Keratinocyte (primary cell): Measurements from ENCODE around the gene MYO1D. TPM values are rescaled to one million over a fixed set of nuclear protein-coding genes. Genes with fewer than 3 reads are reported as not detected.
A peak's percentile ranks its signal among the peaks of the same experiment; 100 is the strongest.

Source experiments
- DNase-seq: peaks from one replicate; pipeline ENCODE4 v3.0.0-alpha.2; 2011; ENCODE audit warnings: low read depth, missing footprints, low spot score
- FAIRE-seq: peaks from 2 replicates; lab custom pipeline; 2011; peaks lifted over from hg19 to GRCh38; lab: Jason Lieb, UNC
- H2AFZ ChIP-seq: 2 replicates; pipeline ENCODE4 v1.6.0; 2012; ENCODE audit warnings: low read length, control low read depth, inconsistent platforms; ENCODE audit not compliant: control insufficient read depth
- H3K27ac ChIP-seq: 2 replicates; pipeline ENCODE4 v1.5.1; 2011; ENCODE audit warnings: low read length; ENCODE audit not compliant: control insufficient read depth, insufficient read depth
- H3K27me3 ChIP-seq: 3 replicates; pipeline ENCODE4 v1.6.0; 2011; ENCODE audit warnings: low read length; ENCODE audit not compliant: control insufficient read depth, insufficient read depth; ENCODE audit errors: extremely low read depth
- H3K36me3 ChIP-seq, 2 experiments: 2 replicates in 1 of 2; 3 replicates in 1 of 2; pipeline ENCODE4 v1.5.1; 2011; ENCODE audit warnings: low read length in 2 of 2, mild to moderate bottlenecking in 1 of 2; ENCODE audit not compliant: control insufficient read depth in 2 of 2, insufficient read depth in 2 of 2; ENCODE audit errors: extremely low read depth in 1 of 2
- H3K4me1 ChIP-seq: 3 replicates; pipeline ENCODE4 v1.5.1; 2011; ENCODE audit warnings: low read length; ENCODE audit not compliant: control insufficient read depth, insufficient read depth; ENCODE audit errors: extremely low read depth
- H3K4me2 ChIP-seq: 3 replicates; pipeline ENCODE4 v1.6.0; 2011; ENCODE audit warnings: low read depth, low read length; ENCODE audit not compliant: control insufficient read depth, insufficient read depth; ENCODE audit errors: extremely low read depth
- H3K4me3 ChIP-seq, 3 experiments: fragments of 200-600 bp in 1 of 3; sonication (generic) in 1 of 3; 2 replicates in 2 of 3; 3 replicates in 1 of 3; pipeline ENCODE4 v1.5.1; 2011 to 2016; ENCODE audit warnings: low read length in 3 of 3, mild to moderate bottlenecking in 3 of 3, control low read depth in 2 of 3, inconsistent platforms in 1 of 3, low read depth in 1 of 3, mixed read lengths in 1 of 3, mixed run types in 1 of 3, moderate library complexity in 1 of 3; ENCODE audit not compliant: control insufficient read depth in 2 of 3, insufficient read depth in 2 of 3; ENCODE audit errors: extremely low read depth in 1 of 3
- H3K79me2 ChIP-seq: 2 replicates; pipeline ENCODE4 v1.6.0; 2012; ENCODE audit warnings: low read length; ENCODE audit not compliant: control insufficient read depth, insufficient read depth
- H3K9ac ChIP-seq: 3 replicates; pipeline ENCODE4 v1.6.0; 2011; ENCODE audit warnings: low read length; ENCODE audit not compliant: control insufficient read depth, insufficient read depth; ENCODE audit errors: extremely low read depth
- H3K9me1 ChIP-seq: 3 replicates; pipeline ENCODE4 v1.6.0; 2011; ENCODE audit warnings: low read length; ENCODE audit not compliant: control insufficient read depth, insufficient read depth; ENCODE audit errors: extremely low read depth
- H3K9me3 ChIP-seq: 2 replicates; pipeline ENCODE4 v1.5.1; 2012; ENCODE audit warnings: low read depth, low read length; ENCODE audit not compliant: control insufficient read depth
- H4K20me1 ChIP-seq: 3 replicates; pipeline ENCODE4 v1.6.0; 2011; ENCODE audit warnings: low read length; ENCODE audit not compliant: control insufficient read depth, insufficient read depth; ENCODE audit errors: extremely low read depth
- EZH2 ChIP-seq: IDR thresholded peaks from one replicate; pipeline ENCODE4 v1.6.1; 2012; ENCODE audit warnings: inconsistent platforms, mild to moderate bottlenecking, low read length, moderate library complexity
- dilution Hi-C: fragments of 300-500 bp; cut with MboI; formaldehyde crosslinking; loops from one replicate; pipeline ENCODE4 v1.7.0; 2020; ENCODE audit warnings: low sequenced_read_pairs; ENCODE audit not compliant: extremely low pct_ligation_motif_present
- polyA plus RNA-seq, 5 experiments: library from polyadenylated mRNA; depleted of rRNA in 3 of 5; stranded (reverse) in 3 of 5; stranded (forward) in 1 of 5; unstranded in 1 of 5; fragments of >200 nt; gene quantifications; 1 replicate in 1 of 5; 2 replicates in 3 of 5; 3 replicates in 1 of 5; pipeline versions ENCODE4 v1.2.1 to v1.2.3, GENCODE V29; 2011 to 2012; ENCODE audit warnings: missing spikeins in 2 of 5, low read depth in 1 of 5, low replicate concordance in 1 of 5
- TF ChIP-seq, protein P1 (sequence below), 3 experiments: IDR thresholded peaks in 1 of 3; conservative IDR thresholded peaks in 1 of 3; optimal IDR thresholded peaks in 1 of 3; 2 replicates in 2 of 3; 3 replicates in 1 of 3; pipeline versions ENCODE3 to v1.5.1; 2011; ENCODE audit warnings: low read length in 3 of 3, mild to moderate bottlenecking in 3 of 3, moderate library complexity in 2 of 3, control low read depth in 1 of 3, inconsistent platforms in 1 of 3; ENCODE audit not compliant: insufficient read depth in 2 of 3; ENCODE audit errors: extremely low read depth in 1 of 3

The MYO1D gene
- polyA plus RNA-seq, 1 donor (not counting 4 experiments of a cell fraction or from before 2014, with no cell fraction given): 33.7 TPM

DNA sequence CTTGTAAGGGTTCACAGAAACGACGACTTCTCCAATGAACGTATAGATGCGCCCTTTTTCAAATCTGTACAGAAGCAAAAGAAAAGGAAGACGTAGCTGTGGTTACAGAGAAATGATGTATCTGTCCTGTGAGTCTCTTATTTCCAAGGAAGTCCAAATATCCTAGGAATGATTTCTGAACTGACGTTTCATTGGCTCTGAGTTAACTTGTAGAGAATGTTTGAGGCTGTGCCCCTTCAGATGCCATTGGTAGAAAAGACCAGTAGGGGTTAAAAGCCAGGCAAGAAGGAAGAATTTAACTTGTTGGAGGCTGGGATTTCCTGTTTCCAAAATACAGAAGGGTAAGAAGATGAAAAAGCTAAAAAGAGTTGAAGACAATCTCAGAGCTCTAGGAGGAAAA lies 96.2 kb downstream of the MYO1D start:
- TF ChIP-seq, protein P1, sequence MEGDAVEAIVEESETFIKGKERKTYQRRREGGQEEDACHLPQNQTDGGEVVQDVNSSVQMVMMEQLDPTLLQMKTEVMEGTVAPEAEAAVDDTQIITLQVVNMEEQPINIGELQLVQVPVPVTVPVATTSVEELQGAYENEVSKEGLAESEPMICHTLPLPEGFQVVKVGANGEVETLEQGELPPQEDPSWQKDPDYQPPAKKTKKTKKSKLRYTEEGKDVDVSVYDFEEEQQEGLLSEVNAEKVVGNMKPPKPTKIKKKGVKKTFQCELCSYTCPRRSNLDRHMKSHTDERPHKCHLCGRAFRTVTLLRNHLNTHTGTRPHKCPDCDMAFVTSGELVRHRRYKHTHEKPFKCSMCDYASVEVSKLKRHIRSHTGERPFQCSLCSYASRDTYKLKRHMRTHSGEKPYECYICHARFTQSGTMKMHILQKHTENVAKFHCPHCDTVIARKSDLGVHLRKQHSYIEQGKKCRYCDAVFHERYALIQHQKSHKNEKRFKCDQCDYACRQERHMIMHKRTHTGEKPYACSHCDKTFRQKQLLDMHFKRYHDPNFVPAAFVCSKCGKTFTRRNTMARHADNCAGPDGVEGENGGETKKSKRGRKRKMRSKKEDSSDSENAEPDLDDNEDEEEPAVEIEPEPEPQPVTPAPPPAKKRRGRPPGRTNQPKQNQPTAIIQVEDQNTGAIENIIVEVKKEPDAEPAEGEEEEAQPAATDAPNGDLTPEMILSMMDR (optimal IDR thresholded peaks at IDR 0.05 in 1 of 3, IDR thresholded peaks at IDR 0.05 in 1 of 3, conservative IDR thresholded peaks at IDR 0.05 in 1 of 3; ENCODE audit: extremely low read depth in 1 of 3, insufficient read depth in 2 of 3, low read length in 3 of 3): no peak
- Histone ChIP-seq H4K20me1 (no peaks in the 10 kb centered on the region), H3K9me1 (no peaks in the 10 kb centered on the region), H3K9me3 (no peaks in the 10 kb centered on the region), H3K27ac (no peak overlapping the region), H3K4me3 (no peak overlapping the region), H2AFZ (no peak overlapping the region), H3K9ac (no peak overlapping the region), H3K36me3 (no peaks in the 10 kb centered on the region), H3K4me1 (no peaks in the 10 kb centered on the region), H3K79me2 (no peaks in the 10 kb centered on the region), H3K4me2 (no peak overlapping the region), H3K27me3 (no peaks in the 10 kb centered on the region)
- dilution Hi-C loops: loop anchor here (25.0 kb wide), 1 partner anchor 132 kb away; no protein-coding TSS in a partner anchor
- peak; percentile 34 for FAIRE-seq
- no peak for DNase-seq

DNA sequence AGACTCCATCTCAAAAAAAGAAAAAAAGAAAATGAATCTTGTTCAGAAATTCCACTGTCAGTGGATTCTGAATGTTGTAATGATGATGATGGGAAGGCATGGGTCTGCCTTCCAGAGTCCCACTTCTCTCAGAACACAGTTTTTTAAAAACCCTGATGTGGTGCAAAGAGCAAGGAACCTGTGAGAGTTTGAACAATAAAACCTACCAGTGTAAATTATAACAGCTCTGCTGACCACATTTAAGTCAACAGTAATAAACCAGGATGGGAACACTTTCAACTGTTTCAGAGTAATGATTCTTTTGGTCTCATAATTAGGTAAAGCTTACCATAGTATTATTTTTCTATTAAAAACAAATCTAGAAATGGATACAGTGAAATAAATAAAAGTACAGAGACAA lies 99.0 kb downstream of the MYO1D start:
- no peak overlapping the region for H3K27ac ChIP-seq
- no peaks in the 10 kb centered on the region for H3K79me2 ChIP-seq
- H3K4me1 ChIP-seq: no peaks in the 10 kb centered on the region
- dilution Hi-C loops: loop anchor here (25.0 kb wide), 1 partner anchor 134 kb away; no protein-coding TSS in a partner anchor
- no peaks in the 10 kb centered on the region for H4K20me1 ChIP-seq
- TF ChIP-seq, protein P1 (optimal IDR thresholded peaks at IDR 0.05 in 1 of 3, IDR thresholded peaks at IDR 0.05 in 1 of 3, conservative IDR thresholded peaks at IDR 0.05 in 1 of 3; ENCODE audit: extremely low read depth in 1 of 3, insufficient read depth in 2 of 3, low read length in 3 of 3): no peak
- no peak for TF ChIP-seq EZH2
- DNase-seq (no peak), FAIRE-seq (no peak)
- no peaks in the 10 kb centered on the region for H3K9me1 ChIP-seq
- no peaks in the 10 kb centered on the region for H3K9me3 ChIP-seq
- no peak overlapping the region for H3K9ac ChIP-seq
- H3K27me3 ChIP-seq: no peaks in the 10 kb centered on the region
- H2AFZ ChIP-seq: no peak overlapping the region
- no peak overlapping the region for H3K4me2 ChIP-seq
- no peak overlapping the region for H3K4me3 ChIP-seq
- H3K36me3 ChIP-seq: no peaks in the 10 kb centered on the region
